HL-60 (cell line): Measurements from ENCODE around the gene CARD18.

Experiments
- DNase-seq, 2 experiments: peaks; one replicate each; pipeline ENCODE4 v3.0.0-alpha.2; 2010 to 2020; ENCODE audit warnings: low read depth in 1 of 2, low spot score in 1 of 2
- H3K27ac ChIP-seq: fragments of 250-450 bp; sonication (Bioruptor Pico); replicated peaks from 2 replicates; pipeline ENCODE4 v1.5.1; 2020; ENCODE audit warnings: mild to moderate bottlenecking, moderate library complexity
- H3K27me3 ChIP-seq: fragments of 250-450 bp; sonication (Bioruptor Pico); 2 replicates; pipeline ENCODE4 v1.5.1; 2021; ENCODE audit warnings: mild to moderate bottlenecking, moderate library complexity; ENCODE audit not compliant: insufficient read depth, poor library complexity, severe bottlenecking
- H3K4me3 ChIP-seq: replicated peaks from 2 replicates; pipeline ENCODE4 v1.5.1; 2011; ENCODE audit warnings: mild to moderate bottlenecking, control low read depth, low read length; ENCODE audit not compliant: insufficient read depth
- GABPA ChIP-seq: IDR thresholded peaks from 2 replicates; pipeline ENCODE4 v1.6.1; 2012; ENCODE audit warnings: low read depth
- POLR2AphosphoS5 ChIP-seq: IDR thresholded peaks from 2 replicates; pipeline ENCODE4 v1.6.1; 2012; ENCODE audit warnings: low read depth
- REST ChIP-seq: IDR thresholded peaks from 2 replicates; pipeline ENCODE4 v1.6.1; 2012; ENCODE audit warnings: low read depth; ENCODE audit not compliant: insufficient replicate concordance
- SPI1 ChIP-seq: IDR thresholded peaks from 2 replicates; pipeline ENCODE4 v1.6.1; 2012; ENCODE audit warnings: low read depth, mild to moderate bottlenecking, borderline replicate concordance
- TF ChIP-seq, protein P1 (sequence below): IDR thresholded peaks from one replicate; pipeline ENCODE4 v1.5.1; 2011; ENCODE audit warnings: low read length, control low read depth, inconsistent platforms; ENCODE audit not compliant: insufficient read depth

The CARD18 gene

GRCh38 chr11:105168457-105168856 is 28.9 kb upstream of the CARD18 start:
- H3K27ac ChIP-seq = no peak overlapping the region
- H3K4me3 ChIP-seq = no peak overlapping the region
- DNase-seq = no peak

GRCh38 chr11:105167244-105167643 is 27.7 kb upstream of the CARD18 start:
- no peak for TF ChIP-seq REST
- TF ChIP-seq SPI1 = no peak
- no peak for TF ChIP-seq GABPA
- TF ChIP-seq, protein P1, sequence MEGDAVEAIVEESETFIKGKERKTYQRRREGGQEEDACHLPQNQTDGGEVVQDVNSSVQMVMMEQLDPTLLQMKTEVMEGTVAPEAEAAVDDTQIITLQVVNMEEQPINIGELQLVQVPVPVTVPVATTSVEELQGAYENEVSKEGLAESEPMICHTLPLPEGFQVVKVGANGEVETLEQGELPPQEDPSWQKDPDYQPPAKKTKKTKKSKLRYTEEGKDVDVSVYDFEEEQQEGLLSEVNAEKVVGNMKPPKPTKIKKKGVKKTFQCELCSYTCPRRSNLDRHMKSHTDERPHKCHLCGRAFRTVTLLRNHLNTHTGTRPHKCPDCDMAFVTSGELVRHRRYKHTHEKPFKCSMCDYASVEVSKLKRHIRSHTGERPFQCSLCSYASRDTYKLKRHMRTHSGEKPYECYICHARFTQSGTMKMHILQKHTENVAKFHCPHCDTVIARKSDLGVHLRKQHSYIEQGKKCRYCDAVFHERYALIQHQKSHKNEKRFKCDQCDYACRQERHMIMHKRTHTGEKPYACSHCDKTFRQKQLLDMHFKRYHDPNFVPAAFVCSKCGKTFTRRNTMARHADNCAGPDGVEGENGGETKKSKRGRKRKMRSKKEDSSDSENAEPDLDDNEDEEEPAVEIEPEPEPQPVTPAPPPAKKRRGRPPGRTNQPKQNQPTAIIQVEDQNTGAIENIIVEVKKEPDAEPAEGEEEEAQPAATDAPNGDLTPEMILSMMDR = no peak
- TF ChIP-seq POLR2AphosphoS5 = no peak
- Histone ChIP-seq H3K27ac (no peak overlapping the region), H3K27me3 (no peaks in the 10 kb centered on the region)

More at GRCh38 chr11:105168457-105168856, 28.9 kb upstream of the CARD18 start:
- TF ChIP-seq POLR2AphosphoS5 = no peak
- no peaks in the 10 kb centered on the region for H3K27me3 ChIP-seq

DNA sequence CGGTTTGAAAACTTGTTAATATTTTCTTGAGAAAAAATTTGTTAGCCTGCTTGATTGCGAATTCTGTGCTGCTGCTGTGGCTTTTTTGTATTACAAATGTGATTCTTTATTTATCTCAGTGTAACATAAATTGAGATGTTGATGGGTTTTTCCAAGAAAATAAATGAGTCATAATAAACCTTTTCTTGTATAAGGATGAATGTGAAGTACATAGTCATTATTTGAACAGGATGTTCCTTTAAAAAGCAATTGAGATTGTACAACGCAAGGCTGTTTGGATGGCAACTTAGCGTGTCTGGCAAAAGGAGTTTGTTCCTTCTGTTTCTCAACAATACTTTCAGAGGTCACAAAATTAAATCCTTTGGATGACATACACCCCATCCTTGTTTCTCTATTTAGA is 24.6 kb upstream of the CARD18 start:
- Histone ChIP-seq H3K4me3 (no peak overlapping the region), H3K27ac (no peak overlapping the region), H3K27me3 (no peaks in the 10 kb centered on the region)
- no peak for DNase-seq
- no peak for TF ChIP-seq SPI1
- TF ChIP-seq, protein P1 = no peak
- no peak for TF ChIP-seq POLR2AphosphoS5
- no peak for TF ChIP-seq REST
- TF ChIP-seq GABPA = no peak

More at GRCh38 chr11:105167244-105167643, 27.7 kb upstream of the CARD18 start:
- DNase-seq = no peak
- H3K4me3 ChIP-seq = no peak overlapping the region

DNA sequence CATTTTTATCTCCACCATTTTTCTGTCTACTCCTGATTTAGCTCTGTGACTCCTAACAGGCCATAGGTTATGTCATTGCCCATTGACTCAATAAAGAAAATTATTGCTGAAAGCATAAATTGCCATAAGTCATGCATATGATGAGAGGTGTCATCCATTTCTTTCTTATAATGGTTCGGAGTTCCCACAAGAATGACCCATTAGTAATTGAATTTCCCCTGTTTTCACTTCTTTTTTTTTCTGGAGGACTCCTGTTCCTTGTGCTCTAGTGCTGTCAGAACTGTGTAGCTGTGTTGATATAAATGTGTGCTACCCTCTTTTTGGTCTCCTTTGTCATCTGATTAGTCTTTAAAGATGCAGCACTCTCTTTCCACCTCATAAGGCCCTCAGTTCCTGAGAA is 22.9 kb upstream of the CARD18 start:
- no peak overlapping the region for H3K4me3 ChIP-seq
- TF ChIP-seq GABPA (no peak), REST (no peak), POLR2AphosphoS5 (no peak), SPI1 (no peak)
- TF ChIP-seq, protein P1 = no peak

More for the DNA sequence above, 22.9 kb upstream of the CARD18 start:
- DNase-seq = no peak
- Histone ChIP-seq H3K27ac (no peak overlapping the region), H3K27me3 (no peaks in the 10 kb centered on the region)
